Spleen (tissue), 11 donors: ENCODE results near the gene PROX1. TPM values are rescaled to one million over a fixed set of nuclear protein-coding genes. Genes with fewer than 3 reads are reported as not detected.

Source experiments
- DNase-seq: peaks from one replicate; pipeline ENCODE4 v3.0.0-alpha.2; 2020
- H3K27ac ChIP-seq, 8 donors: fragments of 200-600 bp; sonication (generic) in 7 of 8; 1 replicate in 4 of 8; 2 replicates in 4 of 8; pipeline versions ENCODE4 v1.5.0 to v1.8.0; 2016 to 2021; ENCODE audit warnings: inconsistent platforms in 4 of 8, mild to moderate bottlenecking in 4 of 8, moderate library complexity in 1 of 8
- H3K27me3 ChIP-seq, 7 donors: fragments of 200-600 bp; sonication (generic) in 6 of 7; replicated peaks in 1 of 7; 1 replicate in 4 of 7; 2 replicates in 3 of 7; pipeline versions ENCODE4 v1.5.0 to v1.8.0; 2016 to 2021; ENCODE audit warnings: inconsistent platforms in 3 of 7, mild to moderate bottlenecking in 1 of 7
- H3K36me3 ChIP-seq, 6 donors: fragments of 200-600 bp; sonication (generic) in 5 of 6; 1 replicate in 4 of 6; 2 replicates in 2 of 6; pipeline versions ENCODE4 v1.5.0 to v1.8.0; 2016 to 2021; ENCODE audit warnings: inconsistent platforms in 2 of 6
- H3K4me1 ChIP-seq, 6 donors: fragments of 200-600 bp; sonication (generic) in 5 of 6; 1 replicate in 3 of 6; 2 replicates in 3 of 6; pipeline versions ENCODE4 v1.5.0 to v1.8.0; 2016 to 2021; ENCODE audit warnings: inconsistent platforms in 3 of 6
- H3K4me3 ChIP-seq, 8 donors: fragments of 200-600 bp; sonication (generic) in 7 of 8; 1 replicate in 4 of 8; 2 replicates in 4 of 8; pipeline versions ENCODE4 v1.5.0 to v1.8.0; 2016 to 2021; ENCODE audit warnings: inconsistent platforms in 4 of 8, mild to moderate bottlenecking in 4 of 8, moderate library complexity in 2 of 8
- H3K9me3 ChIP-seq, 8 donors: fragments of 200-600 bp; sonication (generic) in 7 of 8; 1 replicate in 4 of 8; 2 replicates in 4 of 8; pipeline versions ENCODE4 v1.5.0 to v1.8.0; 2016 to 2021; ENCODE audit warnings: inconsistent platforms in 4 of 8
- CTCF ChIP-seq, 11 experiments: fragments of 200-600 bp in 7 of 11; fragments of 450-650 bp in 4 of 11; sonication (generic) in 4 of 11; IDR thresholded peaks in 8 of 11; conservative IDR thresholded peaks in 3 of 11; 1 replicate in 7 of 11; 2 replicates in 4 of 11; pipeline versions ENCODE4 v1.4.0 to v1.8.0; 2016 to 2021; ENCODE audit warnings: antibody characterized with exemption in 11 of 11, inconsistent platforms in 4 of 11, mild to moderate bottlenecking in 1 of 11
- POLR2A ChIP-seq, 3 donors: fragments of 450-650 bp; IDR thresholded peaks; one replicate each; pipeline ENCODE4 v1.5.1; 2017; ENCODE audit warnings: antibody characterized with exemption in 3 of 3, mild to moderate bottlenecking in 1 of 3
- POLR2AphosphoS5 ChIP-seq, 3 donors: sonication (generic); formaldehyde crosslinking; IDR thresholded peaks; one replicate each; pipeline ENCODE4 v1.5.1; 2017; ENCODE audit warnings: antibody characterized with exemption in 3 of 3
- WGBS, 5 donors: extraction: QIAGEN DNeasy Blood & Tissue Kit in 3 of 5; methylation state at CpG; one replicate each; pipeline versions ENCODE4 v1.1.5 to v1.1.7; 2013 to 2018; 5-methylcytosine and 5-hydroxymethylcytosine counted together
- intact Hi-C: fragments of 100-400 bp; cut with DNase I; formaldehyde crosslinking; loops from one replicate; pipeline ENCODE4 v1.15.0; 2023; ENCODE audit warnings: low total_unique reads
- polyA plus RNA-seq, 3 donors: library from polyadenylated mRNA; stranded (reverse); fragments of 200-250 nt; gene quantifications; one replicate each; pipeline ENCODE4 v1.2.1, GENCODE V29; 2013
- total RNA-seq, 7 donors: library from RNA; depleted of rRNA in 3 of 7; stranded (reverse); fragments of >200 nt in 3 of 7; fragmentation: NEBNext Ultra II Directional in 4 of 7; extraction: Animal tissue kit (Norgen Biotek cat#: 25700) in 4 of 7; gene quantifications; one replicate each; pipeline versions ENCODE4 v1.1.0 to v1.2.1, GENCODE V29; 2016 to 2021
- donor health status: healthy with polysubstance abuse.
- donor health status: DM: no; HTN: no; CAD: no; lungs with moderate emphysema.
- donor health status: DM: no; HTN: no; CAD: no.
- donor health status: Bipolar disorder and iron deficiency.
- donor health status: healthy.
- donor health status: DM: no; HTN: no; CAD: no.
- donor health status: DM: yes; HTN: yes; CAD: no.

Gene PROX1
- total and polyA plus RNA-seq, 10 donors, result 0.70 to 114 (median 41.7) TPM

GRCh38 chr1:213982672-213983492, 4.9 kb upstream of the PROX1 start:
- intact Hi-C loops, result no loop called here
- TF ChIP-seq POLR2AphosphoS5 (IDR thresholded peaks at IDR 0.05), result peak; percentile 45 to 81 (median 79)
- no peak for TF ChIP-seq POLR2A (IDR thresholded peaks at IDR 0.05)
- peaks cover 0 to 65% (median 18%) of the 10 kb centered on the region in 6 donors for H3K4me1 ChIP-seq
- 3 to 5% (median 4%) methylated on average over 17 to 79 of the region's 79 CpGs for WGBS, 5 donors
- DNase-seq, result peak; percentile 86
- peak overlapping the region in 6 of 8 donors; percentile 11 to 77 (median 70) for H3K27ac ChIP-seq
- peaks cover 0 to 100% (median 83%) of the 10 kb centered on the region in 7 donors for H3K27me3 ChIP-seq
- no peaks in the 10 kb centered on the region for H3K9me3 ChIP-seq
- peak overlapping the region in 7 of 8 donors; percentile 4 to 62 (median 19) for H3K4me3 ChIP-seq
- H3K36me3 ChIP-seq, result no peaks in the 10 kb centered on the region

- Histone ChIP-seq H3K9me3 (no peaks in the 10 kb centered on the region), H3K4me3 (peak overlapping the region in 6 of 8 donors; percentile 13 to 62 (median 24)), H3K27me3 (peaks cover 0 to 100% (median 85%) of the 10 kb centered on the region in 7 donors), H3K4me1 (peaks cover 0 to 62% (median 20%) of the 10 kb centered on the region in 6 donors), H3K27ac (peak overlapping the region in 6 of 8 donors; percentile 11 to 77 (median 70)), H3K36me3 (no peaks in the 10 kb centered on the region)
- no peak for DNase-seq
- WGBS, 5 donors, result 16 to 34% (median 23%) methylated on average over 36 of the region's 36 CpGs
- TF ChIP-seq POLR2A (IDR thresholded peaks at IDR 0.05) (no peak), CTCF (IDR thresholded peaks at IDR 0.05 in 8 of 11, conservative IDR thresholded peaks at IDR 0.05 in 3 of 11) (no peak), POLR2AphosphoS5 (IDR thresholded peaks at IDR 0.05) (no peak)
- intact Hi-C loops, result no loop called here
Measured at GRCh38 chr1:213983493-213984386, 4.0 kb upstream of the PROX1 start.

GRCh38 chr1:213984387-213985208, 3.2 kb upstream of the PROX1 start:
- Histone ChIP-seq H3K9me3 (no peaks in the 10 kb centered on the region), H3K27ac (no peak overlapping the region), H3K4me3 (no peak overlapping the region), H3K4me1 (peaks cover 0 to 70% (median 20%) of the 10 kb centered on the region in 6 donors), H3K36me3 (no peaks in the 10 kb centered on the region), H3K27me3 (peaks cover 0 to 100% (median 86%) of the 10 kb centered on the region in 7 donors)
- intact Hi-C loops, result no loop called here
- DNase-seq, result no peak
- 22 to 32% (median 28%) methylated on average over 14 to 15 of the region's 15 CpGs for WGBS, 5 donors
- TF ChIP-seq POLR2AphosphoS5 (IDR thresholded peaks at IDR 0.05), result no peak
- TF ChIP-seq CTCF (IDR thresholded peaks at IDR 0.05 in 8 of 11, conservative IDR thresholded peaks at IDR 0.05 in 3 of 11), result no peak
- no peak for TF ChIP-seq POLR2A (IDR thresholded peaks at IDR 0.05)
